ENCODE results near the gene SYT3. TPM values are rescaled to one million over a fixed set of nuclear protein-coding genes. Genes with fewer than 3 reads are reported as not detected.
"Not testable (repeated sequence)": the region's sequence is repeated elsewhere in the genome, so short reads cannot be mapped to it uniquely, and the experiment has no call there.

Gene SYT3
- polyA plus RNA-seq, 1 donor, result 1.2 TPM

DNA sequence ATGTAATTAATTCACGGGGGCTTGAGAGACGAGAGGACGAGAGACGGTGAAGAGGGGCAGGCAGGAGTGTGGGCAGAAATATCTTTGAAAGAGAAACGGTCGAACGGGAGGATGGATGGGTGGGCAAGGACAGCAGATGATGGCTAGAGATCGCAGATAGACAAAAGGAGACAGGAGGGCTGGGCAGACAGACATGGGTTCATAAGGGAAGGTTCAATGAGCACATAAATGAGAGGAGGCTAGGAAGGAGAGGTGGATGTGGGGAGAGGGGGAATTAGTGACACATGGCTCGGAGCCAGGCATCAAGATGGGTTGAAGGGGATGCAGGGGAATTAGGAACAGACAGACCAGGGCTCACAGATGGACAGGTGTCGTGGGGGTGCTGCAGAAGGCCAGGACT lies 1.1 kb downstream of the SYT3 start:
- no peak for DNase-seq

- no peak for DNase-seq
Measured at GRCh38 chr19:50636317-50637085, 3.2 kb downstream of the SYT3 start.

DNA sequence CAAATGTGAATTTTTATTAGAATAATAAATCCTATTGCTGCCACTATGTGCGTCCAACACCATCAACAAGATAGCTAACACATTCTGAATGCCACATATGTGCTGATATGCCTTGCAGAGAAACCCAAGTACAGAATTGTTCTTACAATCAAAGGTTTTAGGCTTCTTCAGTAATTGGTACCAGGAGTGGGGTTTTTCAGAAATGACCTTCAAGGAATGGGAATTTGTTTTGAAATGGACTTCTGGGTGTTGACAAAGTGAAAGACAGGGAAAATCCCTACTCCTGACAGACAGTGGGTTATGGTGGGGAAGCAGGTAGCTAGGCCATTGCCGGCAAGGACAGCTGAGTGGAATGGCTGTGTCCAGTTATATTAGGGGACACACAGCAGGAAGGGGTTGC lies 5.7 kb downstream of the SYT3 start:
- DNase-seq, result no peak

- no peak for DNase-seq
Measured at GRCh38 chr19:50633359-50633758, 6.3 kb downstream of the SYT3 start.

DNA sequence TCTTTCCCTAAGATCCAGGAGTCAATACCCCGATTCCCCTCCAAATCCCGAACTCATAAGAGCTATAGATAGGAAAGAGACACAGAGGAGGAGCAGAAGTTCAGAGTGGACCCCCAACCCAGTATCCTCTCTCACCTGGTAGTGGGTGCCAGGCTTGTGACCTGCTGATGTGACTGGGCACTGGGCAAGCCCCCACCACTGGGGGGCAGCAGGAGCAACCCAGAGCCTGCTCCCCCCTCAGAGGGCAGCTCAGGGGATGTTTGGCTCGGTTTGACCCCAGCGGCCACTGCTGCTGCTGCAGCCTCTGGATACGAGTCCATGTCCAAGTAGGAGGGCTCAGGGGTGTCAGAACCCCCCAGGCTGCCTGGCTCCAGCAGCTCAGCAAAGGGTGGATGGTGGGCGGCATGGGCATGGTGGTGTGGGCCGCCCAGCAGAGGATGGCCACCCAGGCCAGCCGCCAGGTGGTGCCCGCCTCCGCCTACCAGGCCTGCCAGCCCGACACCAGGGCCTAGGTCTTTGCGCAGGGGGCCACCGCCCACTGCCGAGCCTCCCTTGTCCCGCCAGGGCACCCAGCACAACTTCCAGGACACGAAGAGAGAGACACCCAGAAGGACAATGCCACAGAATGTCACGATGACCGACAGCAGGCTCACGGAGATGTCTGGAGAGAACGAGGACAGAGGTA lies 7.4 kb downstream of the SYT3 start:
- DNase-seq, result no peak

DNA sequence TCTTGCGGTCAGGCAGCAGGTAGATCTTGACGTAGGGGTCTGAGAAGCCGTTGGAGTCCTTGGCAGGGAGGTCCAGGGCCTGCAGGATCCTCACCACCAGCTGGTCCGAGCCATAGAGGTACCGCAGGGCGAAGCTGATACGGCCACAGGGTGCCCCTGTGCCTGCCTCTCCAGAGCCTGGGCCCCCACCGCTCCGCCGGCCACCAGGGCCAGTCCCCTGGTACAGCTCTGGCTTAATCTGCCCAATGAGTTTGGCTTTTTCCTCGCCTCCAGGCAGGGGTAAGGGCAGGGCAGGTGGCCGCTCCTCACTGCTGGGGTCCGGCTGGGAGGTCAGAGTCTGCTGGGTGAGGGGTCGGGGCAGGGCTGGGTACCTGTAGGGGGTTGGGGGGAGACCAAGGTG lies 9.9 kb downstream of the SYT3 start:
- no peak for DNase-seq

DNA sequence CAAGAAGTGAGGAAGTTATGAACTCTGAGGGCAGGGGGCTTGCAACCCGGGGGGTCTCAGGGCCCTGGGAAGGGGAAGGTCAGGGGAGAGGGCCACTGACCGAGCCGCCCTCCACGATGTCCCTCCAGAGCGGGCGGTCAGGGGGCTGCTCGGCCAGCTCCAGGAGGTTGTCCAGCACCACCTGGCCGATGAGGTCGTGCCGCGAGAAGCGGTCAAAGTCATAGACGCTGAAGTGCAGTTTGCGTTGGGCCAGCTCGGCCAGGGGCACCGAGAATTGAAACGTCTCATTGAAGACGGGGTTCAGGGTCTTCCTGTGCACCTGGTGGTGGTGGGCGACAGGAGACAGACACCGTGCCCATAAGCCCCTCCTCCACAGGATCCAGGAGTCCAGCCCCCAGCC lies 10.5 kb downstream of the SYT3 start:
- no peak for DNase-seq

- no peak for DNase-seq
Measured at GRCh38 chr19:50628551-50628950, 11.1 kb downstream of the SYT3 start.

DNA sequence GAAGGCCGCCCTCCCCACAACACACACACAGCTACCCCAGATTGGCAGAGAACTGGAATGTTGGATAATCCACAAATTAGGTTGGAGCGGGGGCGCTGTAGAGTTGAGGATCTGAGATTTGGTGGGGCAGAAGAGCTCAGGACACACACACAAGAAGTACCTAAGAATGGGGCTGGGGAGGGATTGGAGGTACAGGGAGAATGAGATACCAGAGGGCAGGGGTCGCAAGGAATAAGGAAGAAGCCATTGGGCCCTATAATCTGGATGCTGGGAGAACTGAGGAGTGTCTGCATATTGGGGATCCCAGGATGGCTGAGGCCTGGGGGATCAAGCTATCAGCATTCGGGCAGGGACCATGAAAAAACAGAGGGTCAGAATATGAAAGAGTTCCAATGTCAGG lies 11.5 kb downstream of the SYT3 start:
- no peak for DNase-seq

DNA sequence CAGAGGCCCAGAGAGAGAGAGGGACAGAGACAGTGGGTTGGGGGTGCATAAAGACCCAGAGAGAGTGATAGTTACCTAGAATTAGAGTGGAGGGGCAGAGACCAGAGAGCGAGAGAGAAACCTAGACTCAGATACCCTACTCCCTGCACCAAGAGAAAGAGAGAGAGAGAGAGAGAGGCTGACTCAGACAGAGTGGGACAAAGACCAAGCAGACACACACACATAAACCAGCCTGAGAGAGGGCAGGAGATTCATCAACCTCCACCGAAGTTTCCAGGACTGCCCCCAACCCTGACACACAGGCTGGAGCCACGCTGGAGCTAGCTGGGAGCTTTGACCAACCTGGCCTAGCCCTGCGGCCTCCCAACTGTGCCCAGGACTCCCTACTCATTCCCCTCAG lies 12.9 kb downstream of the SYT3 start:
- no peak for DNase-seq

GRCh38 chr19:50626011-50626410 lies 13.7 kb downstream of the SYT3 start:
- DNase-seq, result no peak

DNA sequence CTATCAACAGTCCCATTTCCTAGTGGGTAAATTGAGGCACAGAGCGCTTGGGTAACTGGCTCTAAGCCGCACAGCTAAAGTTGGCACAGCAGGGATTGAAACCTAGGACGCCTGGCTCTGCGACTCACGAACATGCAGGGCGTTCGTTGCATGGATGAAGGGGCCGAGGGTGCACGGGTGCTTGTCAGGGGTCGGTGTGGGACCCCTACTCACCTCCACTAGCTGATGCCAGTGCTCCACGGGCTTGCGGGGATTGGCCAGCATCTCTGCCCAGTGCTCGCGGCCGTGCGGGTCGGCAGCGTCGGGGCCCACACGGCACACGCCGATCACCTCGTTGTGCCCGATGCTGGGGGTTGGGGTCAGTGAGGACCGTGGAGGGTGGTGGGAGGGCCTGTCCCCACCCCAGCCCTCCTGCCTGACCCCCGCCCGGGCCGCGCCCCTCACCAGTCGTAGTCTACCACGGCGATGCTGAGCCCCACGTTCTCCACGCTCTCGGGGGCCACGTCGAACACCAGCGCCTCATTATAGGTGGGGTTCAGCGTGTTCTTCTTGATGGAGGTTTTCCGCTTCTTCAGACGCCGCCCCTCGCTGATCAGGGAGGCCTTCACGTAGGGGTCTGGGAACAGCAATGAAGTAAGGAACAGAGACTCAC lies 14.6 kb downstream of the SYT3 start:
- no peak for DNase-seq

- not testable (repeated sequence) for DNase-seq
Measured at GRCh38 chr19:50620394-50620906, 19.2 kb downstream of the SYT3 start.

GRCh38 chr19:50619184-50619583 lies 20.5 kb downstream of the SYT3 start:
- DNase-seq, result not testable (repeated sequence)

GRCh38 chr19:50618379-50618778 lies 21.3 kb downstream of the SYT3 start:
- DNase-seq, result not testable (repeated sequence)

GRCh38 chr19:50612504-50613404 lies 26.9 kb downstream of the SYT3 start:
- DNase-seq, result not testable (repeated sequence)

- peak; percentile 86 for DNase-seq
Measured at GRCh38 chr19:50607874-50608785, 31.6 kb downstream of the SYT3 start.

DNA sequence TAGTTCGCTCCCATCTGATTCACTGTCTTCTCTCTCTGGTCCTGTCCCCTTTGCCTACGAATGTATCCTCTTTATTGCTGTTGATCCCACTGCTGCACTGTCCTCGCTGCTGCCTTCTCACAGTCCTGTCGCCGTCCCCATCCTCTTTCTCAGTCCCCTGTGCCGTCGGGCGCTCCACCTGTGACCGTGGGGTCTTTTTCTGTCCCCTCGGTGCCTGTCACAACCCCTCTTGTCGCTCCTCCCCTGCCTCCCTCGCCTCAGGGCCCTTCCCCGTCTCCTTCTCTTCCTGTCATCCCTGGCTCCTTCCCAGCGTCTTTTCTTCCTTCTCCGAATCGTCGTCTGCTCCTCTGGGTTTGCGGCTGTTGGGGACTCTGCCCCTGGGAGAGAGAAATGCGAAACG lies 32.3 kb downstream of the SYT3 start:
- no peak for DNase-seq

- not testable (repeated sequence) for DNase-seq
Measured at GRCh38 chr19:50606059-50606836, 33.4 kb downstream of the SYT3 start.

Measured in left kidney (tissue), 2 donors.